22Rv1 (cell line): Measurements from ENCODE around the gene NHLH2.
A peak's percentile ranks its signal among the peaks of the same experiment; 100 is the strongest.

Source experiments
- H3K27ac ChIP-seq: fragments of 450-650 bp; 2 replicates; pipeline ENCODE4 v1.5.1; 2017
- CTCF ChIP-seq: fragments of 450-650 bp; IDR thresholded peaks from 2 replicates; pipeline ENCODE4 v1.5.1; 2017; ENCODE audit warnings: mild to moderate bottlenecking
- ZFX ChIP-seq: fragments of 450-650 bp; IDR thresholded peaks from 2 replicates; pipeline ENCODE4 v1.6.1; 2017; ENCODE audit warnings: antibody characterized with exemption, borderline replicate concordance

The NHLH2 gene

GRCh38 chr1:115813727-115814126 lies 27.2 kb downstream of the NHLH2 start:
- TF ChIP-seq CTCF (no peak), ZFX (no peak)
- H3K27ac ChIP-seq = no peak overlapping the region

GRCh38 chr1:115811140-115811828 lies 29.6 kb downstream of the NHLH2 start:
- TF ChIP-seq ZFX (no peak), CTCF (no peak)
- H3K27ac ChIP-seq = no peak overlapping the region

- TF ChIP-seq ZFX = no peak
- TF ChIP-seq CTCF = no peak
- no peak overlapping the region for H3K27ac ChIP-seq
Measured at GRCh38 chr1:115810609-115811008, 30.3 kb downstream of the NHLH2 start.

GRCh38 chr1:115809847-115810246 lies 31.1 kb downstream of the NHLH2 start:
- H3K27ac ChIP-seq = no peak overlapping the region
- TF ChIP-seq CTCF = no peak
- TF ChIP-seq ZFX = no peak

- no peak overlapping the region for H3K27ac ChIP-seq
- TF ChIP-seq CTCF (no peak), ZFX (no peak)
Measured at GRCh38 chr1:115809076-115809475, 31.9 kb downstream of the NHLH2 start.

GRCh38 chr1:115807723-115808122 lies 33.2 kb downstream of the NHLH2 start:
- H3K27ac ChIP-seq = no peak overlapping the region

GRCh38 chr1:115805597-115805996 lies 35.3 kb downstream of the NHLH2 start:
- no peak for TF ChIP-seq CTCF
- no peak for TF ChIP-seq ZFX

More at GRCh38 chr1:115807723-115808122, 33.2 kb downstream of the NHLH2 start:
- TF ChIP-seq ZFX = no peak
- TF ChIP-seq CTCF = peak; percentile 74

More at GRCh38 chr1:115805597-115805996, 35.3 kb downstream of the NHLH2 start:
- no peak overlapping the region for H3K27ac ChIP-seq
